C4-2B (cell line): Measurements from ENCODE around the gene TUBG2.

Source experiments
- H3K27ac ChIP-seq: fragments of 450-650 bp; 2 replicates; pipeline ENCODE4 v1.5.1; 2017
- CTCF ChIP-seq: fragments of 450-650 bp; conservative IDR thresholded peaks from 2 replicates; pipeline ENCODE4 v1.5.1; 2017; ENCODE audit warnings: mild to moderate bottlenecking
- ZFX ChIP-seq: fragments of 450-650 bp; IDR thresholded peaks from 2 replicates; pipeline ENCODE4 v1.6.1; 2017

Gene TUBG2

GRCh38 chr17:42681976-42682721 lies 23.1 kb downstream of the TUBG2 start, which contains the start of gene CNTNAP1:
CNTNAP1 (plus strand) TSS chr17:42682531; CDS start chr17:42682830, 299 bp downstream.
- TF ChIP-seq CTCF = no peak
- H3K27ac ChIP-seq = no peak within 1 kb of the TSS

- TF ChIP-seq CTCF = no peak
- TF ChIP-seq ZFX = no peak
- no peak overlapping the region for H3K27ac ChIP-seq
Observed at GRCh38 chr17:42682722-42683403, 23.8 kb downstream of the TUBG2 start.

- TF ChIP-seq CTCF (no peak), ZFX (no peak)
- no peak overlapping the region for H3K27ac ChIP-seq
Observed at GRCh38 chr17:42683407-42684034, 24.4 kb downstream of the TUBG2 start.

GRCh38 chr17:42684929-42685556 lies 26.0 kb downstream of the TUBG2 start:
- H3K27ac ChIP-seq = no peak overlapping the region
- TF ChIP-seq ZFX = no peak

GRCh38 chr17:42685831-42686230 lies 26.7 kb downstream of the TUBG2 start:
- no peak for TF ChIP-seq CTCF
- TF ChIP-seq ZFX = no peak
- no peak overlapping the region for H3K27ac ChIP-seq

- no peak overlapping the region for H3K27ac ChIP-seq
- TF ChIP-seq ZFX (no peak), CTCF (no peak)
Observed at GRCh38 chr17:42686520-42687128, 27.5 kb downstream of the TUBG2 start.

GRCh38 chr17:42687707-42688320 lies 28.7 kb downstream of the TUBG2 start:
- TF ChIP-seq CTCF = no peak
- no peak for TF ChIP-seq ZFX

More at GRCh38 chr17:42687707-42688320, 28.7 kb downstream of the TUBG2 start:
- no peak overlapping the region for H3K27ac ChIP-seq
